Stimulated activated CD4-positive, alpha-beta T cell treated with anti-CD3 and anti-CD28 coated beads, TNF-alpha, amount 100 ng/mL, for 24 hours (primary cell): Measurements from ENCODE around the gene B3GNT3.
"Not testable (repeated sequence)": the region's sequence is repeated elsewhere in the genome, so short reads cannot be mapped to it uniquely, and the experiment has no call there.

ENCODE experiments used
- DNase-seq, 3 experiments: peaks; one replicate each; pipeline ENCODE4 v3.0.0-alpha.2; 2020; ENCODE audit warnings: low read depth in 3 of 3

The B3GNT3 gene

DNA sequence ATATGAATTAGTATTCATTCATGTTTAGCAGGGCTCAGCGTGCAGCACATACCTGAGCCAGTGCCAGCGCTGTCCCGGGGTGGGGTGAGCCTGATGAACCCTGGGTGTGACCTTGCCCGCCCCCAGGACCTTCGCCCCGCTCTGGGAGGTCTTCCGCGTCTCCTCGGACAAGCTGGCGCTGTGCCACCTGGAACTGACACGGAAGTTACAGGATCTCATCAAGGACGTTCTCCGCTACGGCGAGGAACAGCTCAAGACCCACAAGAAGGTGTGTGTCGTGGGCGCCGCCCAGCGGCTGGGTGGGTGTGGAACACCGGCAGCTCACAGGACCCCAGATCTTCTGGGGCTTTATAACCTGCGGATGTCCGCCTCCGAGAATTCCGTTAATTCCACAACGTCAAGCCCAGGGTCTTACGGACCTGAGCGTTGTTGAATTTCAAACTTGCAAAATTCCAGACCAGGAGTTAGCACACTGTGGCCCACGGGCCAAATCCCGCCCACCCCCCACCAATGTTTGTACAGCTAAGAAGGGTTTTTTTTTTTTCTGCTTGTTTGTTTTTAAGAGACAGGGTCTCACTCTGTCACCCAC is 28.3 kb upstream of the B3GNT3 start:
- DNase-seq, result no peak

DNA sequence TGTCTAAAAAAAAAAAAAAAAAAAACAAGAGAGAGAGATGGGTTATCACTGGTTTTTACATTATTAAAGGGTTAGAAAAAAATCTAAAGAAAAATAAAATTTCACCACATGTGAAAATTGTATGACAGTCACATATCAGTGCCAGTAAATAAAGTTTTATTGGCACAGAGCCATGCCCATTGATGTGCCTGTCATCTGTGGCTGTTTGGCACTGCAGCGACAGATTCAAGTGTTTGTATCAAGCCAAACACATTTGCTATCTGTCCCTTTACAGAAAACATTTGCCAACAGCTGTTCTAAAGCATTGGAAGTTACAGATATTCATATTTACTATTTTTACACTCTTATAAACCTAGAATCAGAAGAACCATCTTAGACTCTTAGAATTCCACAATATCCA is 27.4 kb upstream of the B3GNT3 start:
- no peak for DNase-seq

DNA sequence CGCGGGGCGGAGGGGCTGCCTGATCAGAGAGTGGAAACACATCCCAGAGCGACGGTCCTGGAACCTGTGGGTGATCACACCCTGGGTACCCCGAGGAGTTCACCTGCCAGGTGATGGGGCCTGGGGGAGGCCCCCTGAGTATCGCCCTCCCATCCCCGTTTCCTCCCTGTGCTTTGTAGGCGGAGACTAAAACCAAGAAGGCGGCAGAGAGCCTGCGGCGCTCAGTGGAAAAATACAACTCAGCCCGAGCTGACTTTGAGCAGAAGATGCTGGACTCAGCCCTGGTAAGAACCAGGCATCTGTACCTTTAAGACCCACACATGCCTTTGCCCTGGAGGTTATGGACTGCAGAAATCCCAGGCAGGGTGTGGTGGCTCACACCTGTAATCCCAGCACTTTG is 24.3 kb upstream of the B3GNT3 start:
- no peak for DNase-seq

DNA sequence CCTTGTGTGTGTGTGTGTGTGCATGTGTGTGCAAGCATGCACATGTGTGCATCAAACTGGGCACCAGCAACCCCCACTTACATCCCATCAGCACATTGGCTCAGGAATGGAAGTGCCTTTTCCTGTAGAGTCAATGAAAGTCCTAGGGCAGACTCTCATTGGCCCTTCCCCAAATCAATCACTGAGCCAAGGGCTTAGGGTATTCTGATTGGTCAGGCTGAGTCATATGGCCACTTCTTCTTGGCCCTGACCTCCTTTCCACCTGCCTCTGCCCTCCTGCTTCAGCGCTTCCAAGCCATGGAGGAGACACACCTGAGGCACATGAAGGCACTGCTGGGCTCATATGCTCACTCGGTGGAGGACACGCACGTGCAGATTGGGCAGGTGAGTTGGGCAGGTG is 22.8 kb upstream of the B3GNT3 start:
- DNase-seq, result no peak

DNA sequence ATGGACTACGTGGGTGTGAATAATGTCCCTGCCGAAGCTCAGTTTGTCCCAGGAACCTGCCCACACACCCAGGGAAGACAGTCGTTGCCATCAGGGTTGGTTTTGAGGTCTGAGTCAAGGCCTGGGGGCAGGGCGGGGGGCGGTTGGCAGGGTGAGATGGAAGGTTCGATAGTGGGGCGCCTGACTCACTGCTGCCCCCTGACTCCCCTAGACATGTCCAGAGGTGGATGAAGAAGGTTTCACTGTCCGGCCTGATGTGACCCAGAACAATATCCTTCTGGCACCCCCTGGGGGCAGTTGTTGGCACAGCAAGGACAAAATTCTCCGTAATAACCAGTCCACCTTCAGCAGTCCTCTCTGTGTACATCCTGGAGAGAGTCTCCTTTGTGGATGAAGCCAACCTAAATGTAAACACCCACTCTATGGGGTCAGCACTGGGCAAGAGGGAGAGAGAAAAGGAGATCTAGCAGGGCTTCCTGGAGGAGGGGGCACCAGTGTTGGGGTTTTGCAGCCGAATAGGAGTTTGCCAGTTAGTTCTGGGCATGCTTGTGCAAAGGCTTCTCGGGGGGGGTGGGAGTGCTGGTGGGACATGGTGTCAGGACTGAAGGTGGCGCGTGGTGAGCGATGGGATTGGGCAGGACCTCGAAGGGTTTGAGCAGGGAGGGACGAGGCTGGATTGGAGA is 19.6 kb upstream of the B3GNT3 start:
- peak in 1 of 3 experiments; percentile 32 for DNase-seq

DNA sequence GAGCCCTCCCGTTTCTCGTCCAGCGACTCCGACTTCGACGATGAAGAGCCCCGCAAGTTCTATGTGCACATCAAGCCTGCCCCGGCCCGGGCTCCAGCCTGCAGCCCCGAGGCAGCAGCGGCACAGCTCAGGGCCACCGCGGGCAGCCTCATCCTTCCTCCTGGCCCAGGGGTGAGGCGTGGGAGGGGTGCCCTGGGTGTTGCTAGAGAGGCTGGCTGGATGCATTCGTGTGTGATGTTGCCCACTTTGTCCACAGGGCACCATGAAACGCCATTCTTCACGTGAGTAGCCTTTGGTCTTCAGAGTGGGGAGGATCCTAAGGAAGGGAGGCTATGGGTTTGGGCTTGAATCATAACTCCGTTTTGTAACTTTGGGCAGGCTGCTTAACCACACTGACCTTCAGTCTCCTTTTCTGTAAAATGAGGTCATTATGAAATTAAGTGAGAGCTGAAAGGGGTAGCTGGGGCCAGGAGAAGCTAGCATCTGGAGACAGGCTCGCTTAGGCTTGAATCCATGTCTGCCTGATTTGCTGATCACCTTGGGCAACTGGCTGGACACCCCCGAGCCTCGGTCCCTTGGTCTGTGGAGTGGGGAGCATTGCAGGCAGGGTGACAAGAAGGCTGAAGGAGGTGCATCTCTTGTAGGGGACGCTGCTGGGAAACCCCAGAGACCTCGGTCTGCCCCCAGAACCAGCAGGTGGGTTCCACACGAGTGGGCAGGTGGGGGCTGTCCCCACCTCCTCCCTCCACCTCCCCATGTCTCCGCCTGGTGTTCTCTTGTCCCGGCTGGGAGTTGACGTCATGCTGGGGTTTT is 18.7 kb upstream of the B3GNT3 start:
- no peak for DNase-seq

DNA sequence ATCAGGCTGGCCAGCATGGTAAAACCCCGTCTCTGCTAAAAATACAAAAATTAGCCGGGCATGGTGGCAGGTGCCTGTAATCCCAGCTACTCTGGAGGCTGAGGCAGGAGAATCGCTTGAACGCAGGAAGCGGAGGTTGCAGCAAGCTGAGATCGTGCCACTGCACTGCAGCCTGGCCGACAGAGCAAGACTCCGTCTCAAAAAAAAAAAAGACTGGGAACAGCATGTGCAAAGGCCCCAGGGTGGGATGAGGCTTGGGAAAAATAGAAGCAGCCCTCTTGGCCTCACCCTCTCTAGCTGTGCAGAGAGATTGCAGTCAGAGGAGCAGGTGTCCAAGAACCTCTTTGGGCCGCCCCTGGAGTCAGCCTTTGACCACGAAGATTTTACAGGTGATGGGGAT is 17.1 kb upstream of the B3GNT3 start:
- DNase-seq, result not testable (repeated sequence)

DNA sequence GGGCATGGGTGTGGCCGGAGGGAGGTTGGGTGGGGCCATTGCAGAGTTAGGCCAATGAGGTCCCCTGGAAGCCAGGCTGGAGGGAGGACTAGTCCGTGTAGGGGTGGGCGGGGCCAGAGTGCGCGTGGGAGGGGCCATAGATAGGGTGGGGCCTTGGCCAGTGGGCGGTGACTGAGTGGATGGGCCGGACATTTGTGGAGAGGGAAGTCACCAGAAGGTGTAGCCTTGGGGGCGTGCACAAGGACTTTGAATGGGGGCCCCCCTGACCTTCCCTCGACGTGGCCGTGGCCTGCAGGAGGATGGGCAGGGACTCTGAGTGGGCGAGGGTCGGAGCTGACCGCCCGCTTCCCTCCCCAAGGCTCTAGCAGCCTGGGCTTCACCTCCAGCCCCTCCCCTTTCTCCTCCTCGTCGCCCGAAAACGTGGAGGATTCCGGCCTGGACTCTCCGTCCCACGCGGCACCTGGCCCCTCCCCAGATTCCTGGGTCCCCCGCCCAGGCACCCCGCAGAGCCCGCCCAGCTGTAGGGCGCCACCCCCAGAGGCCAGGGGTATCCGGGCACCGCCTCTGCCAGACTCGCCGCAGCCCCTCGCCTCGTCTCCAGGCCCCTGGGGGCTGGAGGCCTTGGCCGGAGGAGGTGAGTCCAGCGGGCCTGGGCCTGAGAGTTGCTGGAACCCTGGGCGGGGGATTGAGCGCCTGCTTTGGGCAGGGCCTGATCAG is 16.5 kb upstream of the B3GNT3 start:
- peak in 1 of 3 experiments; percentile 62 for DNase-seq

DNA sequence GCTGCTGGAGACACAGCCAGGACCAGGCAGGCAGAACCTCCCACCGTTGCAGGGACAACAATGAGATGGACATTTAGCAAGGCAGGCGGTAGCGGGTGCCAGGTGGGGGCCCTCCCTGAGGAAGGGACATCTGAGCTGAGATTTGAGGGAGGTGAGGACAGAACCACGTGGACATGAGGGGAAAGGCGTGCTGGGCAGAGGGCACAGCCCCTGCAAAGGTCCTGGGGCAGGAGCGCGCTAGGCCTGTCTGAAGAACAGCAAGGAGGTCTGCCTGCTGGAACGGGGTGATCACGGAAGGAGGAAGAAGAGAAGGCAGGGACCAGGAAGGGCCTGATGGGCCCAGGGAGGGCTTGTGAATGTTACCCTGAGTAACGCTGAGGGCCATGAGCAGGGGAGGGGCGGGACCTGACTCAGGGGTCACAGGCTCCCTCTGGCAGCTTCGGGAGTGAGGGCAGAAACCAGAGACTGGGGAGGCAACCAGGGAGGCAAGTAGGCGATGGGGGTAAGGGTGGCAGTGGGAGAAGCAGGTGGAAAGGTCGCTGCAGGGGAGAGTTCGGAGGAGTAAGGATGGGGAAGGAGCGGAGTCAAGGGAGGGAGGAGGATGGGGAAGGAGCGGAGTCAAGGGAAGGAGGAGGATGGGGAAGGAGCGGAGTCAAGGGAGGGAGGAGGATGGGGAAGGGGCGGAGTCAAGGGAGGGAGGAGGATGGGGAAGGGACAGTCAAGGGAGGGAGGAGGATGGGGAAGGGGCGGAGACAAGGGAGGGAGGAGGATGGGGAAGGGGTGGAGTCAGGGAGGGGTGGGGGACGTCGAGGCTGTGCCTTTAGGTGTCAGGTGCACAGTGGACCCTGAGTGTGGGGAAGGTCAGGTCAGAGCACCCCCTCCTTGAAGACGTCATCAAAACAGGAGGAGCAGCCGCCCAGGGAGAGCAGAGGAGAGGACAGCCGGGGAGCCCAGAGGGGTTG is 15.7 kb upstream of the B3GNT3 start:
- DNase-seq, result no peak

DNA sequence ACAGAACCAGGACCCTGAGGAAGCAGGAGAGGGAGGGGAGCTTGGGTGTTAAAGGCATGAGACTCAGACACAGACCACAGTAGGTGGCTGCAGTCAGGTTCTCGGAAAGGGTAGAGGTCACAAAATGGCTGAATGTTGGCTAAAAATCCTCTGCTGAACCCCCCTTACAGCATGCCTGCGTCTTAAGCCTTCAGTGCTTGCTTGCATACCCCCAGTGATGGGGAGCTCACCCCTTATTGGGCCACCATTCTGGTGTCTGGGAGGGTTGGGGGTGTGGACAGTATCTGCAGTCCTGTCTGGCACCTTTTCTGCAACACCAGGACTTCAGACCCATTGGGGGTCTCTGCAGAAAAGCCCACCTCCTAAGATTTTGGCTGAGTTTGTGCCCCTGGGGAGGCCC is 14.2 kb upstream of the B3GNT3 start:
- no peak for DNase-seq

DNA sequence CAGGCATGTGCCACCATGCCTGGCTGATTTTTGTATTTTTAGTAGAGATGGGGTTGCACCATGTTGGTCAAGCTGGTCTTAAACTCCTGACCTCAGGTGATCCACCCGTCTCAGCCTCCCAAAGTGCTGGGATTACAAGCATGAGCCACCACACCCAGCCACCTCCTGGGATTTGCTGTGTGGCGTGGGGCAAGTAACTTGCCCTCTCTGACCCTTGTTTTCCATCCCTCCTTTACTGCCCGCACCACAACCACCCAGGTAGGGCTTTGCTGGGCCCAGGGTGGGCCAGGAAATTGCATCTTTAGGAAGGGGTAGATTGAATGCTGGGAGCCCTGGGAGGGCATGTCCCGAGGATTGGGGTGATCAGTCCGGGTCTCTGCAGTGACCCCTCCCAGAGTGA is 11.2 kb upstream of the B3GNT3 start:
- not testable (repeated sequence) for DNase-seq

DNA sequence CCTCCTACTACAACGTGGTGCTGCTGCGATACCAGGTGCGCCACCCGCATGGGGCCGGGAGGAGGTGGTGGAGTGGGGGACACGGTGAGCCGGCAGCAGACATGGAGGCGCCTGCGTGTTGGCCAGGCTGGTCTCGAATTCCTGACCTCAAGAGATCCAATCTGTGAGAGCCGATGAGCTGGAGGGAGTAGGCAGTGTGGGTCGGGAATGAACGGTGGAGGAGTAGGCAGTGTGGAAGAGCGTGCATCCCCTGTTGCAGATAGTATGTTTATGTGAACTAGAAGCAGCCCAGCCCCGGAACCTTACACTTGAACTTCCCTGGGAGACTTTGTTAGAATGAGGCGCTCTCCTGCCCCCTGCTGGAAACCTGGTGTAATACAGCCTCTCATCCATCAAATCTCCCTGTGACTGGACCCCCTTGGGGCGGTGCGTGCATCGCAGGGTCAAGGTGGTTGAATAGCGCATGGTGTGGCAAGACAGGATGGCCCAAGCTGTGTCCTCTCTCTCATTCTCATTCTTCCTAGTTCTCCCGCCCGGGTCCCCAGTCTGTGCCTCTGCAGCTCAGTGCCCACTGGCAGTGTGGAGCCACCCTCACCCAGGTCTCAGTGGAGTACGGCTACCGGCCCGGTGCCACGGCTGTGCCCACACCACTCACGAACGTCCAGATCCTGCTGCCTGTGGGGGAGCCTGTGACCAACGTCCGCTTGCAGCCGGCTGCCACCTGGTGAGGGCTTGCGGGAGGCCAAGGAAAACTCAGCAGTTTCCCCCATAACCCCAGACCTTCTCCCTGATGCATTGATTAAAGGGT is 10.5 kb upstream of the B3GNT3 start:
- peak; percentile 57 to 72 (median 59) for DNase-seq

DNA sequence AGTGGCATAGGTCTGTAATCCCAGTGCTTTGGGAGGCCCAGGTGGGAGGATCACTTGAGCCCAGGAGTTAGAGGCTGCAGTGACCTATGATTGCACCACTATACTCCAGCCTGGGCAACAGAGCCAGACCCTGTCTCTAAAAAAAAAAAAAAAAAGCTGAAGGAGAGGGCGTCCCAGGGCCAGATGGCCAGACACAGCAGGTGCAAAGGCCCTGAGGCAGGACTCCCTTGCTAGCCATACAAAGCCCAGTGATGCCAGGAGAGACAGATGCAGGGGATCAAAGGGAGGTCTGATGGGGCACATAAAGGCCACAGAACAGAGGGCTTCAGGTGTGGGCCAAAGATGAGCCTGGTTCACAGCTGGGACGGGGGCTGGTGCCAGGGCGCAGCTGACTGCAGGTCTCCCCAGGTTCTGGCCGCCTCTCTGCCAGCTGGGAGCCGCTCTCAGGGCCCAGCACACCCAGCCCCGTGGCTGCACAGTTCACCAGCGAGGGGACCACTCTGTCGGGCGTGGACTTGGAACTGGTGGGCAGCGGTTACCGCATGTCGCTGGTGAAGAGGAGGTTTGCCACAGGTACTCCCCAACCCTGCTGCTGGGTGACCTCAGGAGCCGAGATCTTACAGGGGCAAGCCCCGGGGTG is 7.5 kb upstream of the B3GNT3 start:
- no peak for DNase-seq

DNA sequence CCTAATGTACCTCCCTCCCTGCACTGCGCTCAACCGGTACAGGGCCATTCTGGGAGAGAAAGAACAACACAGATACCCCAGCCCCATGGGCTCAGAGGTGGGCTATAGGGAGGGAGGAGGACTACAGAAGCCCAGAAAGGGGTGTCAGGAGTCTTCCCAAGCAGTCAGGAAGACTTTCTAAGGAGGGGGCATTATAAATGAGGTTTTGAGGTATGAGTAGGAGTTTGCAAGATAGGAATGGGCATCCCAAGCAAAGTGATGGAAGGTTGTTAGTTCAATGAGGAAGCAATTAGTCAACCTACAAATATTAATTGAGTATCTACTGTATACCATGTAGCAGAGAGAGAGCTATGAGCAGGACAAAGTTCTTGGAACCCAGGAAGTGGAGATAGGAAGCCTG is 6.3 kb upstream of the B3GNT3 start:
- no peak for DNase-seq

DNA sequence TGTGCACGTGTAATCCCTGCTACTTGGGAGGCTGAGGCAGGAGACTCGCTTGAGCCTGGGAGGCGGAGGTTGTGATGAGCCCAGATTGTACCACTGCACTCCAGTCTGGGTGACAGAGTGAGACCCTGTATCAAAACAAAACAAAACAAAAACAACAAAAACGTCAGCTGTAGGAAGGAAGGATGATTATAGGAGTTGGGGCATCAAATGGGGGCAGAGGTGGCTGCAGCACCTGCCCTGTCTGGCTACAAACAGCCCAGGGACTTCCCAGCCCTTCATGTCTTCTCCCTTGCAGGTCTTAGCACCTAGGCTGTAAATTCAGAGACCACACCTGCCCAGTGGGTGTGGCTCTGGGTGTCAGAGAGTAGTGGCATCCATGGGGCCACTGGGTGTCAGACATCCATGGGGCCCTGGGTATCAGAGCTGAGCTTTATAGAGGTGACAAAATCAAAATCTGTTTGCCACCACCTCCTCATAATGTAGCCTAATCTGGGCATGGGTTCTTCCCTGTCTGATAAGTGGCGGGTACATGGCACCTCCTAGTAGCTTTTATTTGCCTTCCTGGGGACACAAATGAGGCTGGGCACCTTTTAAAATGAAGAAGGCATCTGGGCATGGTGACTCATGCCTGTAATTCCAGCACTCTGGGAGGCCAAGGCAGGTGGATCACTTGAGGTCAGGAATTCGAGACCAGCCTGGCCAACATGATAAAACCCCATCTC is 4.7 kb upstream of the B3GNT3 start:
- DNase-seq, result no peak

DNA sequence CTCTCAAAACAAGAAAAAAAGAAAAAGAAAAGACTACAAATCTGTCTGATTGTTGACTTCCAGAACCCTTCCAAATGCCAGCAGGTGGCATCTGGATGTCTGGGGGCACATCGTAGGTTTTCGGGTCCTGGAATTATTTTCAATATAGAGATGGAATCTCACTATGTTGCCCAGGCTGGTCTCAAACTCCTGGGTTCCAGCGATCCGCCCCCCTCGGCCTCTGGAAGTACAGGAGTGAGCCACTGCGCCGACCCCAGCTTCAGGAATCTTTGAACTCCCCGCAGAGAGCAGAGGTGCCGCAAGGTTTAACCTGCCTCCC is 567 bp upstream of the B3GNT3 start:
- no peak for DNase-seq

DNA sequence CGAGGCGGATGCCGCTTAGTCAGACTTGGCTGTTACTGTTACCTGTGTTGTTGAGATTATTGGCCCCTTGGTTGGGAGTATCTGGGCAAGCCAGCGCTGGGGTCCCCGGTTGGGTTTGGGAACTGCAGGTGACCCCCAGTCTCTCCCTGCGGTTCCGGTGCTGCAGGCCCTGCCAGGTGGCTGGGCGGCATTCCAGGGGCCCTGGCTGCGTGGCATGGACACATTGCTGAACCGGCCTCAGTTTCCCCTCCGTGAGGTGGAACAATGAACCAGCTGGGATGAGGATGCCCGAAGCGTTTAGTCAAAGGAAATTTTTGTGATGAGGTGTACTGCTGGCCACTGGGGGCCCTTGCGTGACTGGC is 538 bp downstream of the B3GNT3 start:
- DNase-seq, result no peak

DNA sequence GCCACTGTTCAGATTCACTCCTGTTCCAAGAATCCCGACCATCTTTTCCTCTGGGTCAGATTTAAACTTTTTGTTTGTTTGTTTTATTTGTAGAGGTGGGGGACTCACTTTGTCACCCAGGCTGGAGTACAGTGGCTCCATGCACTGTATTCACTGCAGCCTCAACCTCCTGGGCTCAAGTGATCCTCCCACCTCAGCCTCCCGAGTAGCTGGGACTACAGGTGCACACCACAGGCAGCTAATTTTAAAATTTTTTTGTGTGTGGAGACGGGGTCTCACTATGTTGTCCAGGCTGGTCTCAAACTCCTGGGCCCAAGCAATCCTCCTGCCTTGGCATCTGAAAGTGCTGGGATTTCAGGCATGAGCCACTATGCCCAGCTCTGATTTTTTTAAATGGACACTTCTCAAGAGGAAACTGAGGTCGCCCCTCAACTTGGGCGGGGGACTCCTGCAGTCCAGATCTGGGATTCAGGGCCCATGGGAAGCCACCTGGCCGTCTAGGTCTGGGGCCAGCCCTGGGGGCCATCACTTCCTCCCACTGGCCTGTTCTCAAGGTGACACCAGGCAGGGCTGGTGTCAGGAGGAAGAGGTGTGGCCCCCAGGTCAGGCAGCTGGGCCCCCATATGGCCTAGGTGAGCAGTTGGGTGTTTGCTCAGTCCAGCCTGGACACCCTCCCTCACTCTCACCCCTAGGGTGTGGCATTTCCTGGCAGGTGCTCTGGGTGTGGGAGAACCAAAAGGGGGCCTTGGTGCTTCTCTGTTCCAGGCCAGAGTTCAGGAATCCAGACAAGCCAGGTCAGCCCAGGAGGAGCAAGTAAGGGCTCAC is 1.3 kb downstream of the B3GNT3 start:
- DNase-seq, result no peak
